ENCODE data around the gene OXCT1.
"Not testable (repeated sequence)": the region's sequence is repeated elsewhere in the genome, so short reads cannot be mapped to it uniquely, and the experiment has no call there.

Gene OXCT1

DNA sequence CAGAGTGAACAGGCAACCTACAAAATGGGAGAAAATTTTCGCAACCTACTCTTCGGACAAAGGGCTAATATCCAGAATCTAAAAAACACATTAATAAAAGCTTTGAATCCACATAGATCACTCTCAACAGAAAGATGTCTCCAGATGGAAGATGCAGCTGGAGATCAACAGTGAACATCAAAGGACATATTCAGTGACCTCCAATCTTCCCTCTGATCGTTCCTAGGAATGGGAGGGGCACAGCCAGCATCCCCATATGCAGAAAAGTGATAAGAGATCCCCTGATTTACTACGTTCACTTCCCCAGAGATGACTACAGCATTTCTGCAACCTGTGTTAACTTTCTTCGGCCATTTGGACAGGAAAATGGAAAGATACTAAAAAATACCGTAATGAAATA, 21.2 kb downstream of the OXCT1 start:
- no peak overlapping the region for H3K9ac ChIP-seq (ENCODE audit: low read depth in 1 of 2, low read length in 2 of 2)
- no peak overlapping the region for H3K27ac ChIP-seq (ENCODE audit: low read depth in 2 of 2, low read length in 2 of 2)
- peaks cover 13 to 19% of the 10 kb centered on the region in 2 donors for H3K36me3 ChIP-seq (ENCODE audit: control insufficient read depth in 2 of 2, insufficient read depth in 2 of 2, low read length in 2 of 2)
- H3K9me3 ChIP-seq (ENCODE audit: control insufficient read depth in 2 of 2, low read length in 2 of 2), result no peaks in the 10 kb centered on the region
- no peaks in the 10 kb centered on the region for H3K4me1 ChIP-seq (ENCODE audit: control insufficient read depth in 2 of 2, insufficient read depth in 2 of 2, low read length in 2 of 2)
- H3K4me3 ChIP-seq (ENCODE audit: low read length in 2 of 2), result no peak overlapping the region
- no peaks in the 10 kb centered on the region for H3K27me3 ChIP-seq (ENCODE audit: control insufficient read depth in 2 of 2, insufficient read depth in 2 of 2, low read length in 2 of 2)

DNA sequence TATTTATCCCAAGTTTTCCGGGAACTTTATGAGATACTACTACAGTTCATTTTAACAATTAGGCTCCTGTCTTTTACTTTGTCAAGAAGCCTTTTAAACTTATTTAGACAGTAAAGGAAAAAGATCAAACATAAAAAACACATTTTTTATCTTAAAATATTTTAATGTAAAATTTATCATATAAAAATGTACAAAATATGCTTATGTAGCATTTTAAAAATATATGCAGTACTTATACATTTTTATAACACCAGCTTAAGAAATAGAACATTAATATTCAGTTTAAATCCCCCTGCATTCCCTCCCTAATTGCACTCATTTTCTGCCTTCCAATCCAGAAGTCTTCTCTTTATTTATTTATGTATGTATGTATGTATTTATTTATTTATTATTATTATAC, 24.5 kb downstream of the OXCT1 start:
- not testable (repeated sequence) for H3K9ac ChIP-seq (ENCODE audit: low read depth in 1 of 2, low read length in 2 of 2); H3K27ac ChIP-seq (ENCODE audit: low read depth in 2 of 2, low read length in 2 of 2); H3K4me1 ChIP-seq (ENCODE audit: control insufficient read depth in 2 of 2, insufficient read depth in 2 of 2, low read length in 2 of 2); H3K9me3 ChIP-seq (ENCODE audit: control insufficient read depth in 2 of 2, low read length in 2 of 2); H3K36me3 ChIP-seq (ENCODE audit: control insufficient read depth in 2 of 2, insufficient read depth in 2 of 2, low read length in 2 of 2); H3K4me3 ChIP-seq (ENCODE audit: low read length in 2 of 2); H3K27me3 ChIP-seq (ENCODE audit: control insufficient read depth in 2 of 2, insufficient read depth in 2 of 2, low read length in 2 of 2)

DNA sequence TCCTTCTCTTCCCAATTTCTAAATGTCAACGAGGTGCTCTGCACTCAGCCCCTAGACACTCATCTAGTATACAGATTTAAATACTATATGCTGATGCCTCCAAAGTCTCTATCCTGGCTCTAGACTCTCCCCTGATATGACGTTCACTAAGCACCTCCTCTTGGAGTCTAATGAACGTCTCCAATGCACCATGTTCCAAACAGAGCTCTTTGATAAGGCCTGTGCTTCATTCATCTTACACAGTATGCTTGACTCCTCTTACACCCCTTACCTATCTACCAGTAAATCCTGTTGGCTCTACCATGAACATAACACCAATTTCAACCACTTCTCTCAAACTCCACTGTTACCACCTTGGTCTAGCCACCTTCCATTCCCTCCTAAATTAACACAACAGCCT, 25.7 kb downstream of the OXCT1 start:
- Histone ChIP-seq H3K9me3 (ENCODE audit: control insufficient read depth in 2 of 2, low read length in 2 of 2) (no peaks in the 10 kb centered on the region), H3K36me3 (ENCODE audit: control insufficient read depth in 2 of 2, insufficient read depth in 2 of 2, low read length in 2 of 2) (peaks cover 2 to 3% of the 10 kb centered on the region in 2 donors), H3K27ac (ENCODE audit: low read depth in 2 of 2, low read length in 2 of 2) (no peak overlapping the region), H3K4me3 (ENCODE audit: low read length in 2 of 2) (no peak overlapping the region), H3K9ac (ENCODE audit: low read depth in 1 of 2, low read length in 2 of 2) (no peak overlapping the region), H3K4me1 (ENCODE audit: control insufficient read depth in 2 of 2, insufficient read depth in 2 of 2, low read length in 2 of 2) (no peaks in the 10 kb centered on the region), H3K27me3 (ENCODE audit: control insufficient read depth in 2 of 2, insufficient read depth in 2 of 2, low read length in 2 of 2) (no peaks in the 10 kb centered on the region)

DNA sequence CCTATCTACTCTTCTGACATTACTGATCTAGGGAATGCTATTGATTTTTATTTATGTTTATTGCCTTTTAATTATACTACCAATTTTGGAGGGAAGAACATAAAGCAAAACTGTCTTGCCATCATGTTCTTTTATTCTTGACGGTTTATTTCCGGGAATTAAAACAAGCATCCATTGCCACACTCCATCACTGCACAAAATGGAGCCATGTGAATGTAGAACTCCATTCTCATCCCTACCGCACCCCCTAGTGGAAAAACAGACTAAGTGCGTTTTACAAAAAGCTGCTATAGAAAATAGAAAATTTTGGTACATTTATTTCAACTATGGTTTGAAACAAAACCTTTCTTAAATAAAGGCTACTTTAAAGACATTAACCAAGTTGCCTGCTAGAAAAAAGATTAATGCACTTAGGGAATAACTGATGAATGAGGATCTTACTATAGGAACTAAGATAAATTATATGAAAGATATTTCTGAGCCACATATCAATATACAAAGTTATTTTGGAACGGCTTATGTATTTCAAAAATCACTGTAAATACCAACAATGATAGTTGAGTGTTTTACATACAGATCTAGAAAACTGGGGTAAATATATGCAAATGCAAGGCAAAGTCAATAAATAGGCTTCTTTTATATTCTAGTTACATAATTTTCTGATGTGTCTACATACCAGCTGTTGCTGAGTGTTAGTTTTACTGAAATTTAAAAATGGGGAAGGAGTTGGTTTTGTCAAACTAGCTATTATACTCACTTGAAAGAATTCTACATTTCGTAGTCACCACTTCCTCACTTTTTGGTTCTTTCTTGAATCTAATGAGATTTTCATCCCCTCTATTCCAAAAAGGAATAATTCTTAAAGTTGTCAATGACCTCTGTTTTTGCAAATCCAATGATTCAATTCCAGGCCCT, 26.5 kb downstream of the OXCT1 start:
- H3K27me3 ChIP-seq (ENCODE audit: control insufficient read depth in 2 of 2, insufficient read depth in 2 of 2, low read length in 2 of 2), result no peaks in the 10 kb centered on the region
- H3K9ac ChIP-seq (ENCODE audit: low read depth in 1 of 2, low read length in 2 of 2), result no peak overlapping the region
- H3K4me1 ChIP-seq (ENCODE audit: control insufficient read depth in 2 of 2, insufficient read depth in 2 of 2, low read length in 2 of 2), result no peaks in the 10 kb centered on the region
- H3K9me3 ChIP-seq (ENCODE audit: control insufficient read depth in 2 of 2, low read length in 2 of 2), result no peaks in the 10 kb centered on the region
- no peak overlapping the region for H3K27ac ChIP-seq (ENCODE audit: low read depth in 2 of 2, low read length in 2 of 2)
- no peaks in the 10 kb centered on the region for H3K36me3 ChIP-seq (ENCODE audit: control insufficient read depth in 2 of 2, insufficient read depth in 2 of 2, low read length in 2 of 2)
- no peak overlapping the region for H3K4me3 ChIP-seq (ENCODE audit: low read length in 2 of 2)

DNA sequence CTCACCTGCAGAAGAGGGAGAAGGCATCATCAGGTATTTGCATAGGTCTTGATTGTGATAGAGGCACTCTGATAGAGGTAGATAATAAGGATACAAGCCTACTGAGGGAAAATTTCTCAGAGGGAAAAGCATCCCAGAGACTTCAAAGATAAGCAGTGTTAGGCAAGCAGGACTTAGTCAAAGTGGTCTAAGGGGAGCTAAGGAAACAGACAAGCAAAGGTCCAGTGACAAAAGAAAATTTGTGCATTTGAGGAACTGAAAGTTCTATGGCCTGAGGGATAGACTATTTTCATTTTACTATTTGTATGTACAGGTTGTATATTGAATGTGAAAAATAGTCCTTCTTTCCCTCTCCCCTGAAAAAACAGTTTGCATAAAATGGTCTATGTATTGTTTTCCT, 27.4 kb downstream of the OXCT1 start:
- Histone ChIP-seq H3K36me3 (ENCODE audit: control insufficient read depth in 2 of 2, insufficient read depth in 2 of 2, low read length in 2 of 2) (no peaks in the 10 kb centered on the region), H3K27ac (ENCODE audit: low read depth in 2 of 2, low read length in 2 of 2) (no peak overlapping the region), H3K4me3 (ENCODE audit: low read length in 2 of 2) (no peak overlapping the region)

DNA sequence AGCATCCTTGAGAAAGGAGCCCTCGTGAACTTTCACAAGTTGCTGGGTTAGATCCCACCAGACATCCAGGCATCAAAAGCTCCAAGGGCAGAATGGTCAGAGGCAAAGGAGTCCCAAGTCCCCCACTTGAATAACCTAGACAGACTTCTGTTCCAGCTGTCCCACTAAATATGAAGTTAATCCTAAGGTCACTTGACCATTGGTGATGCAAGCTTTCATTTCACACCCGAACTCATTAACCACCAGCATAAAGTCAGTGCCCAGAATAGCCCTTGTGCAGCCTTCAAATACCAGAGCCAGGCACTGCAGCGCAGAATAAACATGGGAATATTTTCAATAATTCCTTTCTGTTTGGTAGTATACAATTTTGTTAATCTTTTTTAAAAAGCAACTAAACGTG, 28.9 kb downstream of the OXCT1 start:
- H3K4me1 ChIP-seq (ENCODE audit: control insufficient read depth in 2 of 2, insufficient read depth in 2 of 2, low read length in 2 of 2), result no peaks in the 10 kb centered on the region
- no peak overlapping the region for H3K4me3 ChIP-seq (ENCODE audit: low read length in 2 of 2)
- H3K27ac ChIP-seq (ENCODE audit: low read depth in 2 of 2, low read length in 2 of 2), result no peak overlapping the region
- no peaks in the 10 kb centered on the region for H3K27me3 ChIP-seq (ENCODE audit: control insufficient read depth in 2 of 2, insufficient read depth in 2 of 2, low read length in 2 of 2)
- H3K9ac ChIP-seq (ENCODE audit: low read depth in 1 of 2, low read length in 2 of 2), result no peak overlapping the region
- H3K9me3 ChIP-seq (ENCODE audit: control insufficient read depth in 2 of 2, low read length in 2 of 2), result no peaks in the 10 kb centered on the region
- no peaks in the 10 kb centered on the region for H3K36me3 ChIP-seq (ENCODE audit: control insufficient read depth in 2 of 2, insufficient read depth in 2 of 2, low read length in 2 of 2)

More for the DNA sequence above, 27.4 kb downstream of the OXCT1 start:
- H3K9ac ChIP-seq (ENCODE audit: low read depth in 1 of 2, low read length in 2 of 2), result no peak overlapping the region
- H3K4me1 ChIP-seq (ENCODE audit: control insufficient read depth in 2 of 2, insufficient read depth in 2 of 2, low read length in 2 of 2), result no peaks in the 10 kb centered on the region
- H3K27me3 ChIP-seq (ENCODE audit: control insufficient read depth in 2 of 2, insufficient read depth in 2 of 2, low read length in 2 of 2), result no peaks in the 10 kb centered on the region
- H3K9me3 ChIP-seq (ENCODE audit: control insufficient read depth in 2 of 2, low read length in 2 of 2), result no peaks in the 10 kb centered on the region

DNA sequence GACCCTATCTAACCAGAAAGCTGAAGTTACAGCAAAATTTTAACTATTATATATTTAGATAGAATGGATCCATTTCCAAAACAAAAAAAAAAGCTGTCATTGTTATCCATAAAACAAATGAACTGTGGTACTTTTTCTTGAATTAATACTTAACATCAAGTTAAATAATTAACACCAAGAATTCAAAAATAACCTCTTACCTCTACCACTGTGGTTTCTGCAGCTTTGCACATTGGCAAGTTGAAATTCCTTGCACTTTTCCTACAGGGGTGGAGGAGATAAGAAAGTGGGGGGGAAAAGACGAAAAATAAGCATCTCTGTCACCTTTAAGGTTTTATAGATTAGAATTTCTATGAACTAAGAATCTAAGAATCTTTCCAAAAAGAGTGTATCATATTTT, 30.0 kb downstream of the OXCT1 start:
- Histone ChIP-seq H3K27me3 (ENCODE audit: control insufficient read depth in 2 of 2, insufficient read depth in 2 of 2, low read length in 2 of 2) (no peaks in the 10 kb centered on the region), H3K36me3 (ENCODE audit: control insufficient read depth in 2 of 2, insufficient read depth in 2 of 2, low read length in 2 of 2) (no peaks in the 10 kb centered on the region), H3K4me3 (ENCODE audit: low read length in 2 of 2) (no peak overlapping the region), H3K27ac (ENCODE audit: low read depth in 2 of 2, low read length in 2 of 2) (no peak overlapping the region), H3K4me1 (ENCODE audit: control insufficient read depth in 2 of 2, insufficient read depth in 2 of 2, low read length in 2 of 2) (no peaks in the 10 kb centered on the region), H3K9me3 (ENCODE audit: control insufficient read depth in 2 of 2, low read length in 2 of 2) (no peaks in the 10 kb centered on the region), H3K9ac (ENCODE audit: low read depth in 1 of 2, low read length in 2 of 2) (no peak overlapping the region)

DNA sequence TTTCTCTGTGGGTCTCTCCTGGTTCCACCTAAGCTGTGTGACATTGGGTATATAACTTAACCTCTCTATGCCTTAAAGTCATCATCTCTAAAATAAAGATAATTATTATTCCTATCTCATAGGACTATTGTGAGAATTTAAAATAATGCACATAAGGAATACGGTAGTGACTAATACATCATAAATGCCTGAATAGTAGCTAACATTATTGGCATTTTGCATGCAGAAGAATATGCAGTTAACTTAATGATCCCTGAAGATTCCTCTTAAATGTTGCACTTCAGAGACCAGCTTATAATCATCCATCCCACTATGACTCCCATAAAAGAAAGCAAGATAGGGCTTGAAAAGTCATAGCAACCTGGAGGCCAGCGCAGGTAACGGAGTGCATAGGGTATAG, 32.4 kb downstream of the OXCT1 start:
- Histone ChIP-seq H3K4me1 (ENCODE audit: control insufficient read depth in 2 of 2, insufficient read depth in 2 of 2, low read length in 2 of 2) (no peaks in the 10 kb centered on the region), H3K27ac (ENCODE audit: low read depth in 2 of 2, low read length in 2 of 2) (no peak overlapping the region), H3K27me3 (ENCODE audit: control insufficient read depth in 2 of 2, insufficient read depth in 2 of 2, low read length in 2 of 2) (no peaks in the 10 kb centered on the region), H3K36me3 (ENCODE audit: control insufficient read depth in 2 of 2, insufficient read depth in 2 of 2, low read length in 2 of 2) (no peaks in the 10 kb centered on the region), H3K4me3 (ENCODE audit: low read length in 2 of 2) (no peak overlapping the region), H3K9ac (ENCODE audit: low read depth in 1 of 2, low read length in 2 of 2) (no peak overlapping the region), H3K9me3 (ENCODE audit: control insufficient read depth in 2 of 2, low read length in 2 of 2) (no peaks in the 10 kb centered on the region)

DNA sequence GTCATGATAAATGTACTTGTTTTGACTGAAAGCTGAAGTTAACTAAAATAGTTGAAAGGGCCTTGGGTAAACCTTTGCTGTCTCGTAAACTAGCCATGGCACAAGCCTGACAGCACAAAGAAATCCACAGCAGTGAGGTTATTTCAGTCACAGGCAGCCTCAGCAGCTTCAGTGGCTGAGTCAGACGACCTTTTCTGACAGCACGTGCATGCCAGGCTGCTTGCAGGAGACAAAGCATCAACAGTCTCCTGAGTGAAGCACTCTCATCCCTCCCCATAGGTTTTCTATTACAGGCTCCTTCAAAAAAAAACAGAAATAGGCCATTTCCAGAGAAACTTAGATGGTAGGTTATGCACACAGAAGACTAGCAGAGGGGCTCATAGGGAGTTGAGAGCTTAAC, 34.6 kb downstream of the OXCT1 start:
- Histone ChIP-seq H3K9ac (ENCODE audit: low read depth in 1 of 2, low read length in 2 of 2) (no peak overlapping the region), H3K27me3 (ENCODE audit: control insufficient read depth in 2 of 2, insufficient read depth in 2 of 2, low read length in 2 of 2) (no peaks in the 10 kb centered on the region), H3K4me3 (ENCODE audit: low read length in 2 of 2) (no peak overlapping the region), H3K4me1 (ENCODE audit: control insufficient read depth in 2 of 2, insufficient read depth in 2 of 2, low read length in 2 of 2) (no peaks in the 10 kb centered on the region), H3K9me3 (ENCODE audit: control insufficient read depth in 2 of 2, low read length in 2 of 2) (no peaks in the 10 kb centered on the region), H3K27ac (ENCODE audit: low read depth in 2 of 2, low read length in 2 of 2) (no peak overlapping the region), H3K36me3 (ENCODE audit: control insufficient read depth in 2 of 2, insufficient read depth in 2 of 2, low read length in 2 of 2) (peaks cover 0 to 8% of the 10 kb centered on the region in 2 donors)

DNA sequence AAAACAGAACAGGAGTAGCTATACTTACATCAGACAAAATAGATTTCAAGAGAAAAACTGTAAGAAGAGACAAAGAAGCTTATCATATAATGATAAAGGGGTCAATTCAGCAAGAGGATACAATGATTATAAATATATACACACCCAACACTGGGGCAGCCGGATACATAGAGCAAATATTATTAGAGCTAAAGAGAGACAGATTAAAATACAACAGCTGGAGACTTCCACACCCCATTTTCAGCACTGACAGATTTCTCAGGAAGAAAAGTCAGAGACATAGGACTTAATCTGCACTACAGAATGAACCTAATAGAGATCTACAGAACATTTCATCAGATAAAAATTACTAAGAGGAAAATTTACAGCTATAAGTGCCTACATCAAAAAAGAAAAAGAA, 35.7 kb downstream of the OXCT1 start:
- Histone ChIP-seq H3K36me3 (ENCODE audit: control insufficient read depth in 2 of 2, insufficient read depth in 2 of 2, low read length in 2 of 2) (peaks cover 0 to 8% of the 10 kb centered on the region in 2 donors), H3K27me3 (ENCODE audit: control insufficient read depth in 2 of 2, insufficient read depth in 2 of 2, low read length in 2 of 2) (no peaks in the 10 kb centered on the region), H3K4me3 (ENCODE audit: low read length in 2 of 2) (no peak overlapping the region), H3K4me1 (ENCODE audit: control insufficient read depth in 2 of 2, insufficient read depth in 2 of 2, low read length in 2 of 2) (no peaks in the 10 kb centered on the region), H3K9me3 (ENCODE audit: control insufficient read depth in 2 of 2, low read length in 2 of 2) (no peaks in the 10 kb centered on the region), H3K9ac (ENCODE audit: low read depth in 1 of 2, low read length in 2 of 2) (no peak overlapping the region), H3K27ac (ENCODE audit: low read depth in 2 of 2, low read length in 2 of 2) (no peak overlapping the region)

Data from mucosa of rectum (tissue), 2 donors.